ENCODE data around the gene FTO. TPM values are rescaled to one million over a fixed set of nuclear protein-coding genes. Genes with fewer than 3 reads are reported as not detected.

FTO gene
- total RNA-seq, 1 donor from 2014 or later, result 154 TPM

DNA sequence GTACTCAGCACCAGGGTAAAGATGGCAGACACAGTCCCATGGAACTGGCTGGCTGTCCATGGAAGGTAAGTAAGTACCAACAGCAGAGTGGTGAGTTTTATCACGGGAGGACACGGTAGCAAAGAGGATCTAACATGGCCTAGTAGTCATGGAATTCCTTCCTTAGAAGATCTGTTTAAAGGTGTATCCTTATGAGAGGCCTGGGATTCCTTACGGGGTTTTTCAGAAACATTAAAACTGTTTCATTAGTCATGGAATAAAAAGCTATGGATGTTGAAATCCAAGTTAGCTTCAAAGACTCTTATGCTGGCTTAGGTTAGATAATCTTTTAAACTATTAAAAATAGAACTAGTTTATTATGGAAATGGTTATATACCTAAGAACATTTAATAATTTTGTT, 7.4 kb downstream of the FTO start:
- no peak for DNase-seq

DNA sequence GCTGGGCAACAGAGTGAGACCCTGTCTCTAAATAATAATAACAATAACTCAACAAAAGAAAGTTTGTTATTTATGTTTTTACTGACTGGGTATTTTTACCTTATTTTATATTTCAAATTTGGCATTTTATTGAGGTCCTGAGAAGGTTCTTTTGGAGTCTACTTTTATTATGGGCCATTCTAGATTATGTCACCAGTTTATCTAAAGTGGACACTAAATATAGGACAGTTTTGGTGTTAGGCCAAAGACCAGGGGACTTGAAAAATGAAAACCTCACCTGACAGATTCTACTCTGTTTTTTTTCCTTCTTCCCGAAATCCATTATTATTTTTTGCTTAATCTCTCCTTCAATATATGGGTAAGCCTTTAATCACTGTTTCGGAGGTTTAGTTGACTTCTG, 8.1 kb downstream of the FTO start:
- no peak for DNase-seq

DNA sequence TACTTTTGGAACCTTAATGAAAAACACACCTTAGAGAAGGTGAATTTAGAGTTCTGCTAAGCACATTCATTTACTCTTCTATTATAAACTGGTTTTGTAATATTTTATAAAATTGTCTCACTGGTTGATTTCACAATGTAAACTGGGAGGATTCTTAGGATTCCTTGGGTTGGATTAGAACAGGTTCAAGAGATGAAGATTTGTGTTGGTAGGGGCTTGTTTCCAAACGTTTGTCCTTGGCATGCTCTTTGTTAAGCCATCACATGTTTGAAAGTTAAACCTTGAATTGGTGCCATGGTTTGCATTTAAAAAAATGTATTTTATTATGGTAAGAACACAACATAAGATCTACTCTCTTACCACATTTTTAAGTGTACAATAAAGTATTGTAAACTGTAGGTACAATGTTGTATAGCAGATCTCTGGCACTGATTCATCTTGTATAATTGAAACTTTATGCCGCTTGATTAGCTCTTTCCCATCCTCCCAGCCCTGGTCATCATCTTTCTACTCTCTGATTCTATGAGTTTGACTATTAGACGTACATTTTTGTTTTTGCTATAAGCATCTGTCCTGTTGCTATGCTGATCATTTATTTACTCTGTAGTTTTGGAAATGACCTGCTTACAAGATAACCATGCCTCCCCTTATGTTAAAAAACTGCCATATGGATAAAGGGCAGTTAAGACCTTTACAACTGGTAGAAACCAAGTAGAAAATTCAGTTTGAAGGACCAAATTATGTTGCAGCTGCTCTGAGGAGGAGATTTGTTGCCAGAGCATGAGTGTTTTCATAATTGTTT, 9.6 kb downstream of the FTO start:
- DNase-seq, result no peak

DNA sequence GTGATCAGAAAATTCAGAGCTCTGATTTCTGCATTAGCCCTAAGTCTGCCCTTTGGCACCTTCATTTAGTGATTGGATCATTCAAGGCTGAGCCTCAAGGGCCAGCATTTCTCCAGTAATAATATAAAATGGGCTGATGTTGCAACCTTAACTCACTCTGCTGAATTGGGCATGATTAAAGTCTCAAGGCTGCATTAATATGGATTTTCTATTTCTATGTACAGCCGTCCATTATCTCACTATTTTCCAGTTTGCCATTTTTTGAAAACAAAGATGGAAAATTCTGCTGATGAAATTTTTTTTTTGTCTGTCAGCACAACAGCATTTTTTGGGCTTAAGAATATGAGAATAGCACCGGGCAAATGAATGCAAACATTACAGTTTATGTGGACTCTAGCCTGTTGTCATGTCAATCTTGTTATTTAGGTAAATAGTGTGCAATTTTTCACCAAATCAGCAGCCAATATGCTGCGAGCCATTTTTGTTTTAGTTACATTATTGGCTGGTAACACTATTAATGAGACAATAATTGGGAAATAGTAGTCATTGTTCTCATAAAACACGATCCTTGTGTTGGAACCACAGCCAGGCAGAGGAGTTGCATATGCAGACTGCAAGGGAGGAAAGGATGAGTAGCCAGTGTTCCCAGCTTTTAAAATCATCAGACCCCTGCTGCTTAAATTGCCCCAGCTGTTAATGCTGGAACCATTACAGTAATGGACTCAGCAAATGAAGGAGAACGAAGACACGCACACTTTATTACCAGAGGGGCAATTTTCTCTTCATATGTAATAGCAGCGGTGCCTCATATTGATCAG, 10.5 kb downstream of the FTO start:
- no peak for DNase-seq

DNA sequence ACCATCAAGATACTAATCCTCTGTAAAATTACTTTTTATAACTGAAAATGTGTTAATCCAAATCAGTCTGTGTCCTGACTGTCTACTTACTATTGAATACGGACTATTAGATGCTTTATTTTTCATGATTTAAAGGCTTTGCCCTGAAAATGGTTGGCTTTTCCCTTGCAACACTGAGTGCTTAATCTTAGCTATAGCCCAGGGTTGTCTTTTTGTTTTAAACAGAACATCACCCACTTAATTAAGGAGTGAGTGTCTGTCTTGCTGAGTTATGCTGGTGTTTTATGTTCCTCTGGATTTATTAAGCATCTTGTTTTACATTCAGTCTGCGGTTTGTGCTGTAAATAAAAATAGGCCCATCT, 11.0 kb downstream of the FTO start:
- DNase-seq, result no peak

DNA sequence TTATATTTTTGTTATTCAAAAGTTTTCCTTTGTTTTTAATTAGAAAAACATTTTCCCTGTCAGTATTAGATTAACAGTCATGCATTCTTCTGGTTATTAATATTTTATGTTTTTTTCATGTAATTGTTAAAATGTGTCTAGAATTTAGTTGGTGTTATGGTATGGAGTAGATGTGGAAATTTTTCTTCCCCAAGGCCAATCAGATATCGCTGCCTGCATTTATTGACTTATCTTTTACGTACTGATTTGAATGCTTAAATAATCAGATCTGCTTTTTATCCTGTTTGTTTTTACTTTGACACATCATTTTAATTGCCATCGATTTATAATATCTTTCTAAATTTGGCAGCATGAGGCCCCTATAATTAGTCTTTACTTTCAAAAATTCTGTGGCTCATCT, 13.6 kb downstream of the FTO start:
- DNase-seq, result no peak

DNA sequence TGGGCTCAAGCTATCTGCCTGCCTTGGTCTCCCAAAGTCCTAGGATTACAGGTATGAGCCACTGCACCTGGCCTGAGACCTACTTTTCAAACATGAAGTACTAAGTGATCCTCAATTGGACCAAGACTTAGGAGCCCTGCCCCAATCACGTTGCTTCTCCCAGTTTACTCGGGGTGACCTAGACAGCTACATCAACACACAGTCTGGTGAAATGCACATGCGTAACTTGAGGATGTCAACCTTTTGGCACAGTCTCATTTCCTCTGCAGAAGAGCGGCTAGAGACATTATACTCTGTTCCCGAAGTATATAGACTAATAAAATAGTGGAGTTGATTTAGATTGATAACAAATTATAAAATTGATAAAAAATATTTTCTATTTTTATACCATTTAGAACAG, 17.1 kb downstream of the FTO start:
- DNase-seq, result no peak

DNA sequence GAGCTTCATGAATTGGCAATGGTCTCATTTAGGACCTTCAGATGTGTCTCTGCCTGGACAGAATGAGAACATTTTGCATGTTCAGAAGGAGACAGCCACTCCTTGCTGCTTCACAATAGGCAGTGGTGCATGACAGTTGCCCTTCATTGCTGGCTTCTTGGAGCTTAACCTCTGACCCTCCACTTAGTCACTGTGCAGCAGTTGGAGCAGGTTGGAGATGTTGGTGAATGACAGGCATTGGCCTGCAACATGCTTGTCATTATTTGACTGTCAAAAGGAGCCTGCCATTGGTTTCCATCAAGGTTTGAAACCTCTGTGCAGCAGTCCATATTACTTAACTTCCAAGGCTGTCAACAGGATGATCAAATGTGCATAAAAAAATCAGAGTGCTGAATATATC, 22.7 kb downstream of the FTO start:
- DNase-seq, result no peak

DNA sequence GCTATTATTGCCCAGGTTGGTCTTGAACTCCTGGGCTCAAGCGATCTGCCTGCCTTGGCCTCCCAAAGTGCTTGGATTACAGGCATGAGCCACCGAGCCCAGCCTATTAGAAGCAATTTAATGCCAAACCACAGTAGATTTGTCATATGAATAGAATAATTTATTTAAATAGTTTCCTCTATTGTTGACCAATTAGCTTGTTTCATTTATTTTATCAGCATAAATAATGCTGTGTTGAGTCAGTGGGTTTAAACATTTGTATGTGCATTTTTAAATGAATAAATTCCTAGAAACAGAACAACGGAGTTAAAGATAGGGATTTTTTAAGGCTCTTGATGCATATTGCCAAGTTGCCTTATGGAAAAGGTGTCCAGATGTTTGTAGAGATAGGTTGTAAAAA, 26.7 kb downstream of the FTO start:
- DNase-seq, result no peak

DNA sequence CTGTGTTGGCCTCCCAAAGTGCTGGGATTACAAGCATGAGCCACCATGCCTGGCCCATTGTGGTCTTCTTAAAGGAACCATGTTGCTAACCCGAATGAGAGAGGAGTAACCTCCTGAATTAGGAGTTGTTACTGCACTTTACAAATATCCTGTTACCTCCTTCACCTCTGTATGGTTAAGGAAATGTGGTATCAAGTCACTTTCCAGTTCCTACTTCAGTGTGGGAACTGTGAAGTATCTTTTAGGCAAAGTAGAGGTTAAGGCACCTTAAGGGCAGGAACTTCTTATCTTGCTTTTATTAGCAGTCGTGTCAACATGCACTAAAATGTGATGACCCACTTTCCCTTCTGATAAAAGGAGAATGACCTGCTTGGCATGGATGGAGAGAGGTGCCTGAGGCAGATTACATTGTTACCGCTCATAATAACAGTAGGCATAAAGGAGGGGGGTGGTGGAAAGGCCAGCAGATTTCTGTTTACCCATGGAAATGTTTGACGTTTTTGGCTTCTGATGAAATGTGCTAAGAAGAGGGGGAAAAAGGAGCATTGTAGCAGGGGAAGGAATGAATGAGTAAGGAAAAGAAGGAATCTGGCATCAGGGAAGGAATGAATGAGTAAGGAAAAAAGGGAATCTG, 28.5 kb downstream of the FTO start:
- no peak for DNase-seq

DNA sequence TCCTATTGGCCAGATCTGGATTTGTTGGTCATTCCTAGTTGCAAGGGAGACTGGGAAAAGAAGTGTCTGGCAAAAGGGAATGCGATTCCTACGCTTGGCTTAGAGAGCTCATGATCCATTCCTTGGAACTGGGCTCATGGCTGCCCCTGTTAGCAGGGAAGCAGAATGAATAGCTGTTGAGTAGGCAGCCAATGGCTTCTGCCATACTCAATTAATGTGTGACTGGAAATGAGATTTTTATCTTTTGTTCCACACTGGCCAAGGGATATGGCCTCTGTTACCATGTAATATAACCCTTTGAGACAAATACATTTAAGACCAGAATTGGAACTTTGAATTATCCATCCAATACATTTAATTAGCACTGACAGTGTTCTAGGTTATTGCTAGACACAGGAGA, 31.0 kb downstream of the FTO start:
- DNase-seq, result no peak

DNA sequence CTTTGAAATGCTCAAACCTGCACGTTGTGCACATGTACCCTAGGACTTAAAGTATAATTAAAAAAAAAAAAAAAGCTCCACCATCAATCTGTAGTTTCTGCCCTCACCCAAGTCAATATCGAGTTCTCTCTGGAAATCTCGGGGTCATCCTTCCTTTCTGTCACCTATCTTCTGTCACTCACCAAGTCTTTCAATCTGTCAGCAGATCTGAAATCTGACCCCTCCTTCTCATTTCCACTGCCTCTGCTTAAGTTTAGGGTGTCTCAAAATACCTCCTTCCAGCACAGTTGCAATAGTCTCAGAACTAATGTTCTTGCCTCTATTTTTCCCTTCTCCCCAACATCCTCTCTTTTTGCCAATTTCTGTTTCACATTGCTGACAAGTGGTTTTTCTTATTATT, 32.3 kb downstream of the FTO start:
- no peak for DNase-seq

DNA sequence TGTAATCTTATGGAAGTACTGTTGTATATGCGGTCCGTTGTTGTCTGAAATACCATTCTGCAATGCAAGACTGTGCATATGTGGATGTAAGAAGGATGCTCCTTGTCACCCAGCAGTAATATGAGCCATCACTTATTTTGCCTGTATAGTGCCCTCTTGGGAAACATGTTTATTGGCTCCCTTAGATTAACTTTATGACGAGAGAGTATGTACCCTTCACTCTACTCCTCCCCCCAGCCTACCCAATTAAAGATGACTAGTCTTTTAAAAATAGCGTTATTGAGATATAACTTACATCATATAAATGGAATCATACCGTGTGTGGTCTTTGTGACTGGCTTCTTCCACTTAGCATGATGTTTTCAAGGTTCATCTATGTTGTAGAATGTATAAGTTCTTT, 33.6 kb downstream of the FTO start:
- DNase-seq, result no peak

DNA sequence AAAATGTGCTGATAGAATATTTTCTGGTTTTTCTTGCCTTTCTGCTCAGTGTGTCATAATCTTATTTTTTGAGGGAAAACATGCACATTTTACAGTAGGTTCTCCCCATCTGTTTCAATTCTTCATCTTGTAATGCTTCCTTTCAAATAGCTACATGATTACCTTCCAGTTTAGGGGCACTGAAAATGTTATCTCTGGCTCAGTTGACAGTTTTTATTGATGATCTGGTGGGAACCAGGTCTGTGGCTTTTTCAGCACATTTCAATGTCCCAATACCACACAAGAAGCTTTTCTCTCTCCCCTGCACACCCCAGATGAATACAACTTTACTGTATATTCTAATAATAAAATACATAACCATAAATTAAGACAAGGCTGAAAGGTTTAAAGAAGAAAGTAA, 36.5 kb downstream of the FTO start:
- DNase-seq, result no peak

DNA sequence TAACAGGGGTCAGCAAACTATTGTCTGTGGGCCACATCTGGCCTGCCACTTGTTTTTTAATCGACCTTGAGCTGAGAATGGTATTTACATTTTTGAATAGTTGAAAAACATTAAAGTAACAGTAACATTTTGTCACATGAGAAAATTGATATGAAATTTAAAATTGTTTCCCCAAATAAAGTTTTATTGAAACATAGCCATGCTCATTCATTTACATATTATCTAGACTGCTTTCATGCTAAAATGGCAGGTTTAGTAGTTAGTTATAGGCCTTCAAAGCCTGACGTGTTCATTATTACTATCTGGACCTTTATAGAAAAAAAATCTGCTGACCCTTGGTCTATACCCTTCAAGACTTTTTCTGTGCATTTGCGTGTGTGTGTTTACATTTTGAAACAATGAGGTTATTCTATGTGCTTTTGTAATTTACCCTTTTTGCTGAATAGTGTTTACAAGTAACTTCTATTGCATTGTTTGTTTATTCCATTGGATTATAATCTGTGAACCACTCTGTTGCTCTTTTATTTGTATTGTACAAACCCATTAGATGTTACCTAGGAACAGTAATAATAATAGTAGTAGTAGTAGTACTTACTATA, 37.1 kb downstream of the FTO start:
- DNase-seq, result no peak

DNA sequence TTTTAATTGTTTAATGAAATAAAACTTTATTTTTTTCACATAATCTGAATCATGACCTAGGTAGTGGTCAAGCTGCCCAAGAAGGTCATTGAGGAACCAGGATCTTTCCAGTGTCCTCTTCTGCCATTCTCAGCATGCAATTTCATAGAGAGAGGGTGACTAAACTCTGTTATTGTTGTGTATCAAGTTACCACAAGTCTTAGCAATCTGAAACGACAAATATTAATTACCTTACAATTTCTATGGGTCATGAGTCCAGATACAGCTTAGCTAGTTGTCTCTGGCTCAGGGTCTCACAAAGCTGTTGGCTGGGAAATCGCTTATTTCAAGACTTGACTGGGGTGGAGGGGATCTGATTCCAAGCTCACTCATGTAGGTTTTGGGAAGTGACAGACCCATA, 37.6 kb downstream of the FTO start:
- DNase-seq, result no peak

DNA sequence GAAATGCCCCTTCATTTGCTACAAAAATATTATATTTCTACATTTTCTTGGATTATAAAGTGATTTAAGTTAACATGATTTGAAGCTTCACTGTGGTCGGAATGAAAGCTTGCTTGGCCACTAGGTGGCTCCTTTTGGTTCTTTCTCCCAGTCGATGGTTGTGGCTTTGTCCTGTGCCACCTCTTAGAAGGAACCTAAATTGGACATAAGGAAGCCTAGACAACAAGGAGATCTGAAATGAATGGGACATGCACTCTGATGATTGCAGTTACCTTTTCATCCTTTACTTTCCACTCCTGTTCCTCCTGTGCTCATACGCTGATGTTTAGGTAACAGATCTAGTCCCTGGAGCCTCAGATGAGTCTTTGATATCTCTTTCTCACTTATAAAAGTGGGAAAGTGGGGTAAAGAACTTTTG, 39.2 kb downstream of the FTO start:
- DNase-seq, result no peak

DNA sequence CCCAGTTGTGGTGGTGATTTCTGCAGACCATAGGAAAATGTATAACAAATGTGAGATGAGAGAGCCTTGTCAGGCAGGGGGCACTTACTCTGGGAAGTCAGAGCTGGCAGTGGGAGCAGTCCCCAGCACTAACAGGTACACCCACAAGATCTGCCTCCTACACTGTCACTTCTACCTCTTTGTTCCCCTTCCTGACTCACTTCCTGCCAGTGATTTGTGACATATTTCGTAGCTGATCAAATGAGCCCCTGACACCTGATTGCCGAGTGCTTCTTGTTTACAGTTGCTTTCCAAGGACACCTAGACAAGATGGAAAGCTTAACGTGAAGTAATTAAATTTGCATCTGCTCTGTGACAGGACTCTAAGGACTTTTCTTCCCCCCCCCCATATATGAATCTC, 40.5 kb downstream of the FTO start:
- no peak for DNase-seq

DNA sequence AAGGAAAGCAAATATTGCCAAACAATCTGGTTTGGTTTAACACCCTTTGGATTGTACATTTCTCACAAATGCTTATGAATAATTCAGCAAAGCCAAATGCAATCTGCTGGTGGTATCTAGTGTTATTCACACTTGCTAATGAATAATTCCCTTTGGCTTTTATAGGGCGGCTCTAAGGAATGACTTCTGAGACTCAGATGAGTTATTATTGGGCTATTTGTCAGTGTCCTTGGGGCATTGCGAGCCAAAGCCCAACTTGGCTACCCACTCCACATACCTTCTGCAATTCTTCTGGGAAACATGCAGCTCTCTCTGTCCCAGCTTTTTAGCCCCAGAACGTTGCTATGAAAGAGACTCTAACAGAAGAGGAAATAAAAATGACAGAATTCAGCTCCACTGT, 41.1 kb downstream of the FTO start:
- no peak for DNase-seq

DNA sequence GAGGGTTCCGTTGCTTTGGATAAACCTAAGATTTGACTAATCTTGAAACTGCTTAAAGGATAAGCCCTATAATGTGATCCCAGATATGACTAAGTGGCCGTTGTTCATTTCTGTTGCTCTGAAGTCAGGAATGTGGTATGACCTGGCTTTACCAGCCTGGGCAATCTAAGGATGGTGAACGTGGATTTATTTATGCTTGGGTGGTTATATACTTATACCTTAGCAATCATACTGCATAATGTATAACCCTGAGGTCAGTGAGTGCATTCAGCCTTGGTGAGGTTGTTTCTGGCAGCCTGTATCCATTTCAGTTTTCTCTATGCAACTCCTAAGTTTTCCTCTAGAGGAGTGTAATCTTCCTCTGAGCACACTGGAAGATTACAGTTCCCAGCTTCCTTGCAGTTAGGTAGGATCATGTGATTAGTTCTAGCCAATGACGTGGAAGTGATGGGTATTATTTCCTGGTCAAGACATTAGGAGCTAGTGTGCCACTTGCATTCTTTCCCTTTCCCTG, 41.9 kb downstream of the FTO start:
- no peak for DNase-seq

DNA sequence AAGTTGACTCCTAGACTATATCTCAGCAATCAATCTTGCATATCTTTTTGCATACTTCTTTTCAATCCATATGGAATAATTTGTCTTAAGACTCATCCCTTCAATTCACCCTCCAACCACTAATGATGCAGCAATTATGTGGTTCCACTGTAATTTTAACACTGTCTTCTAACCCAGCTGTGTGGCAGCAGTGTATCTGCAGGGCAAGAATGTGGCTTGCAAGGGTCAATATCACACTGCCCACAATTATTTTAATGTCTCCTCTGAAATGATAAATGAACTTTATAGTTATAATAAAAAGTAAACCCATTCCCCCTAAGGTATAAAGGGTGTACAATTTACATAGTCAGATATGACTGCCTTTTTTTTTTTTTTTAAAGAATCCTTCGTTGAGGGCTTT, 48.6 kb downstream of the FTO start:
- DNase-seq, result no peak

DNA sequence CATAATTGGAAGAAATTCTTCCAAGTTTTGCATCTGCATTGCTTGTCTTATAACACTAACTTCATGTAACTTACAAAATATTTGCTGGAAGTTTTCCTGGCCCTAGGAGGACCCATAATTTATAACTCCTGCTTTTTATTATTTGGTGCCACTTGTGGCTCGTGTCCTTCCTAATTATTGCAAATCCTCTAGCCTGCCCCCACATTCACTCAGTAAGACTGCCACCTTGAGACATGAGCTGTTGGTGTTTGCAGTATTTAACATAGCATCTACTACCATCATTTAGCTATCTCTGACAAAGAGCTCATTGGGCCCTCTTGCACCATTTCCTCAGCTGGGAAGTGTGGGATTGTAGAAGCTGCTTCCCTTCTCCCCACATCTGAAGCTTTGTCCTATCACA, 49.5 kb downstream of the FTO start:
- no peak for DNase-seq

All from occipital lobe (tissue), 2 donors.